Activated T-helper 2 cell treated with anti-CD3 and anti-CD28 coated beads, Interferon-gamma antibody, Interleukin-2, Interleukin-4, amounts not matched to agents 10 μg/mL and 5 μg/mL and 100 μg/mL, durations not matched to agents 14 hours and 24 hours and 36 hours (primary cell): ENCODE results near the gene PYGM. TPM values are rescaled to one million over a fixed set of nuclear protein-coding genes. Genes with fewer than 3 reads are reported as not detected.

Source experiments
- DNase-seq: peaks from one replicate; pipeline ENCODE4 v3.0.0; 2021; ENCODE audit warnings: low spot score
- H3K27ac Mint-ChIP-seq: one replicate; pipeline ENCODE4 v1.8.0; 2021; ENCODE audit warnings: mixed read lengths
- H3K27me3 Mint-ChIP-seq: one replicate; pipeline ENCODE4 v1.8.0; 2021; ENCODE audit warnings: low read depth, mixed read lengths
- H3K36me3 Mint-ChIP-seq: one replicate; pipeline ENCODE4 v1.8.0; 2021; ENCODE audit warnings: low read depth, mixed read lengths
- H3K4me1 Mint-ChIP-seq: one replicate; pipeline ENCODE4 v1.8.0; 2021; ENCODE audit warnings: low read depth, mixed read lengths
- H3K4me3 Mint-ChIP-seq: one replicate; pipeline ENCODE4 v1.8.0; 2021; ENCODE audit warnings: low read depth, mild to moderate bottlenecking, moderate library complexity, mixed read lengths
- H3K9me3 Mint-ChIP-seq: one replicate; pipeline ENCODE4 v1.8.0; 2021; ENCODE audit warnings: mixed read lengths
- intact Hi-C: fragments of 100-400 bp; cut with micrococcal nuclease; formaldehyde crosslinking; loops from one replicate; pipeline ENCODE4 v1.15.1; 2023
- total RNA-seq: library from RNA; stranded (reverse); gene quantifications from 2 replicates; pipeline ENCODE4 v1.2.3, GENCODE V29; 2022

PYGM gene
- total RNA-seq, 1 donor from 2014 or later, result 1.9 TPM

GRCh38 chr11:64787526-64788320, 27.9 kb upstream of the PYGM start:
- no peak overlapping the region for H3K4me3 Mint-ChIP-seq
- peaks cover 23% of the 10 kb centered on the region for H3K36me3 Mint-ChIP-seq
- no peak overlapping the region for H3K27ac Mint-ChIP-seq
- no peaks in the 10 kb centered on the region for H3K27me3 Mint-ChIP-seq
- intact Hi-C loops, result no loop called here
- peak; percentile 42 for DNase-seq
- H3K4me1 Mint-ChIP-seq, result no peaks in the 10 kb centered on the region
- H3K9me3 Mint-ChIP-seq, result no peaks in the 10 kb centered on the region

- H3K4me1 Mint-ChIP-seq, result no peaks in the 10 kb centered on the region
- intact Hi-C loops, result no loop called here
- H3K36me3 Mint-ChIP-seq, result peaks cover 18% of the 10 kb centered on the region
- H3K27ac Mint-ChIP-seq, result no peak overlapping the region
- no peaks in the 10 kb centered on the region for H3K27me3 Mint-ChIP-seq
- no peak for DNase-seq
- no peaks in the 10 kb centered on the region for H3K9me3 Mint-ChIP-seq
- H3K4me3 Mint-ChIP-seq, result no peak overlapping the region
These were observed 26.5 kb upstream of the PYGM start for GRCh38 chr11:64786308-64786707.

- H3K27ac Mint-ChIP-seq, result no peak overlapping the region
These were observed 25.2 kb upstream of the PYGM start for GRCh38 chr11:64784813-64785581.

GRCh38 chr11:64778473-64779298, 18.9 kb upstream of the PYGM start, which contains the start of gene SF1:
Gene SF1, minus strand, starts transcription at chr11:64778542. Its CDS starts 150 bp downstream, at chr11:64778392.
- DNase-seq, result peak; percentile 100
- Mint-ChIP-seq H3K4me3 (peak within 1 kb of the TSS; percentile 89), H3K9me3 (no peaks in the 10 kb centered on the region), H3K36me3 (peaks cover 46% of the 10 kb centered on the region), H3K27me3 (no peaks in the 10 kb centered on the region), H3K27ac (peak within 1 kb of the TSS; percentile 99), H3K4me1 (peaks cover 46% of the 10 kb centered on the region)
- intact Hi-C loops, result loop anchor here (1.0 to 10.0 kb wide), 4 partner anchors 24 to 473 kb away; partner anchors contain the start of genes ATG2A, ESRRA, MAP4K2 and RASGRP2

More at GRCh38 chr11:64784813-64785581, 25.2 kb upstream of the PYGM start:
- Mint-ChIP-seq H3K36me3 (peaks cover 21% of the 10 kb centered on the region), H3K27me3 (no peaks in the 10 kb centered on the region), H3K9me3 (no peaks in the 10 kb centered on the region), H3K4me3 (no peak overlapping the region), H3K4me1 (peaks cover 7% of the 10 kb centered on the region)
- intact Hi-C loops, result no loop called here
- no peak for DNase-seq

GRCh38 chr11:64778223-64778472, 18.4 kb upstream of the PYGM start:
- DNase-seq, result no peak
- H3K36me3 Mint-ChIP-seq, result peaks cover 52% of the 10 kb centered on the region
- peak overlapping the region; percentile 64 for H3K4me3 Mint-ChIP-seq
- intact Hi-C loops, result loop anchor here (1.0 to 10.0 kb wide), 4 partner anchors 25 to 473 kb away; partner anchors contain the start of genes ATG2A, ESRRA, MAP4K2 and RASGRP2
- H3K27ac Mint-ChIP-seq, result peak overlapping the region; percentile 99
- no peaks in the 10 kb centered on the region for H3K9me3 Mint-ChIP-seq
- H3K4me1 Mint-ChIP-seq, result peaks cover 52% of the 10 kb centered on the region
- no peaks in the 10 kb centered on the region for H3K27me3 Mint-ChIP-seq

- Mint-ChIP-seq H3K36me3 (peaks cover 57% of the 10 kb centered on the region), H3K27me3 (no peaks in the 10 kb centered on the region), H3K4me3 (peak overlapping the region; percentile 84), H3K9me3 (no peaks in the 10 kb centered on the region), H3K4me1 (peaks cover 55% of the 10 kb centered on the region), H3K27ac (peak overlapping the region; percentile 27)
- peak; percentile 76 for DNase-seq
- intact Hi-C loops, result loop anchor here (1.0 to 10.0 kb wide), 5 partner anchors 9 to 472 kb away; partner anchors contain the start of genes ATG2A, ESRRA, MAP4K2 and RASGRP2
These were observed 17.9 kb upstream of the PYGM start for GRCh38 chr11:64777449-64778222.

GRCh38 chr11:64776875-64777274, 17.1 kb upstream of the PYGM start:
- no peak for DNase-seq
- intact Hi-C loops, result loop anchor here (1.0 to 10.0 kb wide), 2 partner anchors 9 to 138 kb away; partner anchors contain the start of gene ATG2A
- H3K36me3 Mint-ChIP-seq, result peaks cover 64% of the 10 kb centered on the region

GRCh38 chr11:64776425-64776824, 16.7 kb upstream of the PYGM start:
- no peaks in the 10 kb centered on the region for H3K27me3 Mint-ChIP-seq
- H3K4me1 Mint-ChIP-seq, result peaks cover 65% of the 10 kb centered on the region
- H3K36me3 Mint-ChIP-seq, result peaks cover 69% of the 10 kb centered on the region
- H3K4me3 Mint-ChIP-seq, result peak overlapping the region; percentile 84
- intact Hi-C loops, result loop anchor here (10.0 kb wide), 1 partner anchor 138 kb away; the partner anchor contains the start of gene ATG2A
- H3K27ac Mint-ChIP-seq, result peak overlapping the region; percentile 27
- H3K9me3 Mint-ChIP-seq, result no peaks in the 10 kb centered on the region
- DNase-seq, result no peak

More at GRCh38 chr11:64776875-64777274, 17.1 kb upstream of the PYGM start:
- Mint-ChIP-seq H3K27me3 (no peaks in the 10 kb centered on the region), H3K27ac (peak overlapping the region; percentile 27), H3K4me3 (peak overlapping the region; percentile 84), H3K9me3 (no peaks in the 10 kb centered on the region), H3K4me1 (peaks cover 62% of the 10 kb centered on the region)

- intact Hi-C loops, result loop anchor here (10.0 kb wide), 1 partner anchor 141 kb away; the partner anchor contains the start of gene ATG2A
- peaks cover 60% of the 10 kb centered on the region for H3K4me1 Mint-ChIP-seq
- H3K4me3 Mint-ChIP-seq, result no peak overlapping the region
- H3K9me3 Mint-ChIP-seq, result no peaks in the 10 kb centered on the region
- no peak for DNase-seq
- H3K36me3 Mint-ChIP-seq, result peaks cover 83% of the 10 kb centered on the region
- H3K27ac Mint-ChIP-seq, result no peak overlapping the region
- H3K27me3 Mint-ChIP-seq, result no peaks in the 10 kb centered on the region
These were observed 14.4 kb upstream of the PYGM start for GRCh38 chr11:64774144-64774543.

- DNase-seq, result no peak
- Mint-ChIP-seq H3K9me3 (no peaks in the 10 kb centered on the region), H3K27me3 (no peaks in the 10 kb centered on the region), H3K36me3 (peaks cover 98% of the 10 kb centered on the region), H3K27ac (peak overlapping the region; percentile 29), H3K4me3 (peak overlapping the region; percentile 22), H3K4me1 (peaks cover 69% of the 10 kb centered on the region)
- intact Hi-C loops, result loop anchor here (10.0 kb wide), 1 partner anchor 142 kb away; the partner anchor contains the start of gene ATG2A
These were observed 12.7 kb upstream of the PYGM start for GRCh38 chr11:64772303-64773018.

GRCh38 chr11:64771861-64772260, 12.1 kb upstream of the PYGM start:
- H3K4me3 Mint-ChIP-seq, result no peak overlapping the region
- intact Hi-C loops, result loop anchor here (10.0 kb wide), 1 partner anchor 143 kb away; the partner anchor contains the start of gene ATG2A
- H3K27ac Mint-ChIP-seq, result no peak overlapping the region
- no peak for DNase-seq
- peaks cover 98% of the 10 kb centered on the region for H3K36me3 Mint-ChIP-seq
- H3K9me3 Mint-ChIP-seq, result no peaks in the 10 kb centered on the region
- H3K27me3 Mint-ChIP-seq, result no peaks in the 10 kb centered on the region
- peaks cover 71% of the 10 kb centered on the region for H3K4me1 Mint-ChIP-seq
